K562 (cell line): Measurements from ENCODE around the gene CTNNA3. TPM values are rescaled to one million over a fixed set of nuclear protein-coding genes. Genes with fewer than 3 reads are reported as not detected.

Experiments used
- ATAC-seq: fragments of 200-7000 bp; cut with Tn5 transposase; 3 replicates; pipeline ENCODE4 v1.9.1; 2020; ENCODE audit warnings: moderate library complexity
- BruUV-seq: library from RNA; stranded (reverse); fragments of 400-500 nt; replicated peaks from 2 replicates; lab custom pipeline; 2021; lab: Mats Ljungman, UMichigan
- CTCF ChIA-PET: fragments of 300-600 bp; formaldehyde crosslinking; extraction: SDS; loops from one replicate; lab custom pipeline; 2021; ENCODE audit warnings: low intra/inter-chr PET ratio; lab: Yijun Ruan, JAX
- POLR2A ChIA-PET: fragments of 300-600, 350-650 bp; sonication (Branson Sonifier 250); formaldehyde crosslinking; extraction: SDS; loops from one replicate; lab custom pipeline; 2021; ENCODE audit warnings: antibody characterized with exemption, inconsistent platforms; lab: Yijun Ruan, JAX
- DNase-seq, 4 experiments: peaks; one replicate each; pipeline versions ENCODE4 v3.0.0 to v3.0.0-alpha.2; 2011 to 2018; ENCODE audit warnings: low spot score in 3 of 4, mixed read lengths in 3 of 4; ENCODE audit errors: extremely low read depth in 1 of 4
- FAIRE-seq: peaks from 2 replicates; lab custom pipeline; 2011; peaks lifted over from hg19 to GRCh38; lab: Jason Lieb, UNC
- H2AFZ ChIP-seq: 2 replicates; pipeline ENCODE4 v1.6.0; 2011; ENCODE audit warnings: low read depth, low read length, control low read depth, inconsistent platforms
- H3K27ac ChIP-seq: fragments of 200-600 bp; 3 replicates; pipeline ENCODE4 v1.8.0; 2011; ENCODE audit warnings: low read depth, mild to moderate bottlenecking, control low read depth, inconsistent platforms, low read length, moderate library complexity, mixed read lengths; ENCODE audit errors: extremely low read depth
- H3K27me3 ChIP-seq, 2 experiments: fragments of 300-600 bp in 1 of 2; 2 replicates in 1 of 2; 3 replicates in 1 of 2; pipeline versions ENCODE4 v1.6.0 to v1.8.0; 2011; ENCODE audit warnings: inconsistent platforms in 2 of 2, low read length in 2 of 2, mild to moderate bottlenecking in 1 of 2, mixed read lengths in 1 of 2, moderate library complexity in 1 of 2; ENCODE audit not compliant: control insufficient read depth in 2 of 2, insufficient read depth in 2 of 2
- H3K36me3 ChIP-seq: fragments of 300-600 bp; 3 replicates; pipeline ENCODE4 v1.8.0; 2011; ENCODE audit warnings: mild to moderate bottlenecking, low read length, inconsistent platforms; ENCODE audit not compliant: control insufficient read depth, insufficient read depth
- H3K4me1 ChIP-seq, 2 experiments: fragments of 200-600 bp in 1 of 2; replicated peaks in 1 of 2; 2 replicates in 1 of 2; 3 replicates in 1 of 2; pipeline versions ENCODE4 v1.5.1 to v1.8.0; 2011; ENCODE audit warnings: inconsistent platforms in 2 of 2, low read length in 2 of 2, mild to moderate bottlenecking in 1 of 2, mixed read lengths in 1 of 2, moderate library complexity in 1 of 2; ENCODE audit not compliant: control insufficient read depth in 2 of 2, insufficient read depth in 2 of 2
- H3K4me2 ChIP-seq: 2 replicates; pipeline ENCODE4 v1.6.1; 2011; ENCODE audit warnings: low read length, control low read depth, inconsistent platforms, mixed read lengths; ENCODE audit not compliant: insufficient read depth
- H3K4me3 ChIP-seq: fragments of 200-600 bp; sonication (generic), shearing (Covaris generic); 2 replicates; pipeline ENCODE4 v1.5.1; 2016; ENCODE audit warnings: control low read depth, inconsistent platforms
- H3K79me2 ChIP-seq: fragments of 200-600 bp; 3 replicates; pipeline ENCODE4 v1.8.0; 2011; ENCODE audit warnings: low read length, inconsistent platforms; ENCODE audit not compliant: control insufficient read depth, insufficient read depth
- H3K9ac ChIP-seq, 2 experiments: 2 replicates each; pipeline versions ENCODE4 v1.6.0 to v1.6.1; 2011; ENCODE audit warnings: low read depth in 2 of 2, low read length in 2 of 2, control low read depth in 1 of 2, inconsistent platforms in 1 of 2, mild to moderate bottlenecking in 1 of 2, mixed read lengths in 1 of 2; ENCODE audit not compliant: insufficient read depth in 1 of 2
- H3K9me1 ChIP-seq: one replicate; pipeline ENCODE4 v1.6.0; 2011; ENCODE audit warnings: inconsistent platforms, mild to moderate bottlenecking, low read length, moderate library complexity; ENCODE audit not compliant: control insufficient read depth, insufficient read depth
- H3K9me3 ChIP-seq: replicated peaks from 2 replicates; pipeline ENCODE4 v1.5.1; 2011; ENCODE audit warnings: low read depth, low read length, inconsistent platforms; ENCODE audit not compliant: control insufficient read depth, insufficient read depth
- H4K20me1 ChIP-seq: replicated peaks from 2 replicates; pipeline ENCODE4 v1.6.1; 2011; ENCODE audit warnings: low read length, inconsistent platforms, mixed read lengths; ENCODE audit not compliant: control insufficient read depth, insufficient read depth
- AFF1 ChIP-seq, 2 experiments: fragments of 450-650 bp; IDR thresholded peaks; 2 replicates each; pipeline ENCODE4 v1.6.1; 2018; ENCODE audit warnings: mild to moderate bottlenecking in 2 of 2, low read depth in 1 of 2; ENCODE audit not compliant: partially characterized antibody in 2 of 2
- E2F4 ChIP-seq: sonication (generic); formaldehyde crosslinking; IDR thresholded peaks from 2 replicates; pipeline ENCODE4 v1.8.0; 2022; ENCODE audit warnings: mild to moderate bottlenecking, low read depth, missing genetic modification reagents
- ELF2 ChIP-seq: fragments of 250-450 bp; sonication (Bioruptor Pico); IDR thresholded peaks from 2 replicates; pipeline ENCODE4 v1.5.0; 2021; ENCODE audit warnings: mild to moderate bottlenecking
- EWSR1 ChIP-seq: fragments of 450-650 bp; IDR thresholded peaks from 2 replicates; pipeline ENCODE4 v1.6.1; 2018; ENCODE audit warnings: borderline replicate concordance, mild to moderate bottlenecking, low read depth, moderate library complexity; ENCODE audit not compliant: partially characterized antibody
- GABPA ChIP-seq: fragments of 200-800 bp; sonication (Bioruptor generic); conservative IDR thresholded peaks from 2 replicates; pipeline ENCODE4 v1.6.1; 2016; ENCODE audit warnings: low read depth, missing genetic modification characterization, missing compliant biosample characterization
- HES1 ChIP-seq: fragments of 450-650 bp; IDR thresholded peaks from 2 replicates; pipeline ENCODE4 v1.6.1; 2016; ENCODE audit warnings: low read depth, mild to moderate bottlenecking, moderate library complexity
- L3MBTL2 ChIP-seq: fragments of 450-650 bp; IDR thresholded peaks from 2 replicates; pipeline ENCODE4 v1.6.1; 2016; ENCODE audit warnings: mild to moderate bottlenecking, moderate library complexity
- MAFG ChIP-seq: fragments of 450-650 bp; conservative IDR thresholded peaks from 2 replicates; pipeline ENCODE4 v1.6.1; 2016; ENCODE audit warnings: missing genetic modification characterization, missing compliant biosample characterization
- POLR2H ChIP-seq: IDR thresholded peaks from 2 replicates; pipeline ENCODE4 v1.6.1; 2016; ENCODE audit warnings: missing genetic modification characterization, low read depth, mild to moderate bottlenecking, control low read depth, missing compliant biosample characterization, moderate library complexity
- SMC3 ChIP-seq: conservative IDR thresholded peaks from 2 replicates; pipeline ENCODE4 v1.6.1; 2011; ENCODE audit warnings: low read depth, low read length, improper control_type of control experiment; ENCODE audit not compliant: insufficient read depth
- ZNF175 ChIP-seq: fragments of 200-800 bp; sonication (Bioruptor generic); IDR thresholded peaks from 2 replicates; pipeline ENCODE4 v1.6.1; 2016; ENCODE audit warnings: low read depth, mild to moderate bottlenecking, missing genetic modification characterization, missing compliant biosample characterization
- ZNF311 ChIP-seq: fragments of 250-450 bp; sonication (Bioruptor Pico); IDR thresholded peaks from 2 replicates; pipeline ENCODE4 v1.4.0; 2020; ENCODE audit warnings: mild to moderate bottlenecking, moderate library complexity
- ZNF668 ChIP-seq: fragments of 250-450 bp; sonication (Bioruptor Pico); IDR thresholded peaks from 2 replicates; pipeline ENCODE4 v1.8.0; 2022; ENCODE audit warnings: mild to moderate bottlenecking, inconsistent platforms
- WGBS: fragments of 100-300 bp; shearing (Covaris generic); methylation state at CpG from one replicate; pipeline ENCODE4 v1.1.6; 2016; ENCODE audit warnings: low coverage, mixed read lengths; ENCODE audit not compliant: insufficient coverage; ENCODE audit errors: missing lambda C conversion rate; 5-methylcytosine and 5-hydroxymethylcytosine counted together
- in situ Hi-C: fragments of 300-500 bp; cut with MboI; formaldehyde crosslinking; loops from 4 replicates; pipeline ENCODE4 v1.15.0; 2018; ENCODE audit warnings: inconsistent platforms, mixed read lengths
- intact Hi-C: fragments of 100-400 bp; cut with micrococcal nuclease; formaldehyde crosslinking; loops from 2 replicates; pipeline ENCODE4 v1.14.2; 2022
- polyA plus RNA-seq, 8 experiments: library from polyadenylated mRNA; depleted of rRNA in 4 of 8; stranded (reverse) in 5 of 8; unstranded in 3 of 8; fragments of >200 nt; fragmentation: Nextera tagmentation in 2 of 8; fragmentation: Illumina TruSeq in 1 of 8; extraction: Ambion mirVana in 2 of 8; extraction: Trizol in 1 of 8; gene quantifications; 2 replicates each; pipeline versions ENCODE4 v1.2.1 to v1.2.3, GENCODE V29; 2011 to 2014; ENCODE audit warnings: inconsistent platforms in 1 of 8, missing spikeins in 1 of 8
- total RNA-seq, 7 experiments: library from RNA; depleted of rRNA in 6 of 7; stranded (reverse); fragments of >200 nt in 6 of 7; fragmentation: Illumina TruSeq in 2 of 7; extraction: Trizol in 2 of 7; gene quantifications; 2 replicates each; pipeline versions ENCODE4 v1.2.1 to v1.2.3, GENCODE V29; 2011 to 2021; ENCODE audit warnings: low replicate concordance in 1 of 7

CTNNA3 gene
- total and polyA plus RNA-seq, 9 of the 15 experiments (the other 6 are each of a cell fraction or from before 2014, with no cell fraction given) = 0.04 TPM; not detected in 8

- in situ Hi-C loops = no loop called here
- 0 out of 2 replicates have a peak overlapping the region, but pooled peaks have one; percentile 29 for H2AFZ ChIP-seq
- H3K27me3 ChIP-seq = no peaks in the 10 kb centered on the region; a peak in 1 of 5 replicates
- ChIA-PET POLR2A (no interaction called here), CTCF (interaction anchor here (0.7 kb wide), 1 partner anchor 751 kb away, joined by 3 read pairs; no protein-coding TSS in a partner anchor)
- 12% methylated on average over 5 of the region's 5 CpGs for WGBS
- no peaks in the 10 kb centered on the region for H3K4me1 ChIP-seq
- FAIRE-seq (peak; percentile 87), DNase-seq (peak; percentile 30 to 62 (median 46)), ATAC-seq (peak; percentile 69; the same call in 2 of the 3 replicates)
- H3K4me2 ChIP-seq = no peak overlapping the region
- H4K20me1 ChIP-seq = no peaks in the 10 kb centered on the region
- H3K27ac ChIP-seq = no peak overlapping the region
- H3K9me1 ChIP-seq = no peaks in the 10 kb centered on the region
- intact Hi-C loops = loop anchor here (5.0 to 10.0 kb wide), 3 partner anchors 754 to 1756 kb away; no protein-coding TSS in a partner anchor
- no peaks in the 10 kb centered on the region for H3K9me3 ChIP-seq
- no peaks in the 10 kb centered on the region for H3K36me3 ChIP-seq
- H3K79me2 ChIP-seq = no peaks in the 10 kb centered on the region
- no peak overlapping the region for H3K4me3 ChIP-seq
- no peak overlapping the region for H3K9ac ChIP-seq
- no TSS peak for BruUV-seq
- TF ChIP-seq ZNF311 (CRISPR knock-in tag) (no peak), POLR2H (tag) (no peak), ZNF668 (CRISPR knock-in tag) (no peak), ZNF175 (no peak), SMC3 (0 out of 2 replicates have a peak, but pooled peaks have one; percentile 15), AFF1 (IDR thresholded peaks at IDR 0.05; ENCODE audit: low read depth in 1 of 2, partially characterized antibody in 2 of 2) (no peak), EWSR1 (no peak), GABPA (tag) (peak; percentile 43; the same call in 1 of the 2 replicates), L3MBTL2 (no peak), E2F4 (CRISPR knock-in tag) (no peak), HES1 (no peak), ELF2 (0 out of 2 replicates have a peak, but pooled peaks have one; percentile 21), MAFG (tag) (0 out of 2 replicates have a peak, but pooled peaks have one; percentile 6)
Observed at GRCh38 chr10:66180581-66181318, 1515.2 kb downstream of the CTNNA3 start.
